HEK293T (cell line): ENCODE data around the gene FADS3.

Source experiments
- CTCF ChIA-PET: fragments of 350-600 bp; formaldehyde crosslinking; extraction: SDS; loops from one replicate; lab custom pipeline; 2021; ENCODE audit warnings: antibody characterized with exemption, inconsistent platforms; lab: Yijun Ruan, JAX
- POLR2A ChIA-PET: fragments of 350-600 bp; formaldehyde crosslinking; extraction: SDS; loops from one replicate; lab custom pipeline; 2020; ENCODE audit warnings: antibody characterized with exemption, inconsistent platforms; lab: Yijun Ruan, JAX
- DNase-seq: peaks from one replicate; pipeline ENCODE4 v3.0.0; 2012; ENCODE audit warnings: mixed read lengths; ENCODE audit errors: extremely low spot score
- ARNT ChIP-seq: fragments of 450-650 bp; IDR thresholded peaks from 2 replicates; pipeline ENCODE4 v1.6.1; 2017; ENCODE audit warnings: mild to moderate bottlenecking
- BHLHE40 ChIP-seq: fragments of 450-650 bp; IDR thresholded peaks from 2 replicates; pipeline ENCODE4 v1.6.1; 2016; ENCODE audit warnings: mild to moderate bottlenecking, moderate library complexity, borderline replicate concordance
- CTBP1 ChIP-seq: fragments of 450-650 bp; IDR thresholded peaks from 2 replicates; pipeline ENCODE4 v1.6.1; 2016; ENCODE audit warnings: borderline replicate concordance
- ELF4 ChIP-seq: fragments of 450-650 bp; IDR thresholded peaks from 2 replicates; pipeline ENCODE4 v1.6.1; 2017; ENCODE audit warnings: antibody characterized with exemption
- FOXA1 ChIP-seq: fragments of 450-650 bp; IDR thresholded peaks from 2 replicates; pipeline ENCODE4 v1.6.1; 2016; ENCODE audit warnings: mild to moderate bottlenecking
- FOXK2 ChIP-seq: fragments of 450-650 bp; IDR thresholded peaks from 2 replicates; pipeline ENCODE4 v1.6.1; 2016; ENCODE audit warnings: mild to moderate bottlenecking
- FOXM1 ChIP-seq: fragments of 450-650 bp; IDR thresholded peaks from 2 replicates; pipeline ENCODE4 v1.6.1; 2017; ENCODE audit warnings: mild to moderate bottlenecking, borderline replicate concordance
- HDGF ChIP-seq: fragments of 450-650 bp; IDR thresholded peaks from 2 replicates; pipeline ENCODE4 v1.6.1; 2017; ENCODE audit warnings: antibody characterized with exemption, borderline replicate concordance
- L3MBTL2 ChIP-seq: fragments of 450-650 bp; conservative IDR thresholded peaks from 2 replicates; pipeline ENCODE4 v1.6.1; 2016; ENCODE audit warnings: mild to moderate bottlenecking
- LEF1 ChIP-seq: fragments of 450-650 bp; IDR thresholded peaks from 2 replicates; pipeline ENCODE4 v1.6.1; 2017; ENCODE audit warnings: mild to moderate bottlenecking, borderline replicate concordance
- NFRKB ChIP-seq: fragments of 450-650 bp; IDR thresholded peaks from 2 replicates; pipeline ENCODE4 v1.6.1; 2016; ENCODE audit warnings: mild to moderate bottlenecking, moderate library complexity
- SP1 ChIP-seq: fragments of 450-650 bp; IDR thresholded peaks from 2 replicates; pipeline ENCODE4 v1.6.1; 2017
- SUZ12 ChIP-seq: fragments of 450-650 bp; IDR thresholded peaks from 2 replicates; pipeline ENCODE4 v1.6.1; 2016; ENCODE audit warnings: mild to moderate bottlenecking
- TARDBP ChIP-seq: fragments of 450-650 bp; IDR thresholded peaks from 2 replicates; pipeline ENCODE4 v1.6.1; 2016
- ZNF384 ChIP-seq: fragments of 450-650 bp; IDR thresholded peaks from 2 replicates; pipeline ENCODE4 v1.6.1; 2016
- TF ChIP-seq, protein P1 (sequence below): fragments of 450-650 bp; IDR thresholded peaks from 2 replicates; pipeline ENCODE4 v1.6.1; 2016

Gene FADS3

DNA sequence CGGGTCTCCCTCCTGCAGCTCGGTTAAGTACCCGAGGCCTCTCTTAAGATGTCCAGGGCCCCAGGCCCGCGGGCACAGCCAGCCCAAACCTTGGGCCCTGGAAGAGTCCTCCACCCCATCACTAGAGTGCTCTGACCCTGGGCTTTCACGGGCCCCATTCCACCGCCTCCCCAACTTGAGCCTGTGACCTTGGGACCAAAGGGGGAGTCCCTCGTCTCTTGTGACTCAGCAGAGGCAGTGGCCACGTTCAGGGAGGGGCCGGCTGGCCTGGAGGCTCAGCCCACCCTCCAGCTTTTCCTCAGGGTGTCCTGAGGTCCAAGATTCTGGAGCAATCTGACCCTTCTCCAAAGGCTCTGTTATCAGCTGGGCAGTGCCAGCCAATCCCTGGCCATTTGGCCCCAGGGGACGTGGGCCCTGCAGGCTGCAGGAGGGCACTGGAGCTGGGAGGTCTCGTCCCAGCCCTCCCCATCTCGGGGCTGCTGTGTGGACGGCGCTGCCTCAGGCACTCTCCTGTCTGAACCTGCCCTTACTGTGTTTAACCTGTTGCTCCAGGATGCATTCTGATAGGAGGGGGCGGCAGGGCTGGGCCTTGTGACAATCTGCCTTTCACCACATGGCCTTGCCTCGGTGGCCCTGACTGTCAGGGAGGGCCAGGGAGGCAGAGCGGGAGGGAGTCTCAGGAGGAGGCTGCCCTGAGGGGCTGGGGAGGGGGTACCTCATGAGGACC lies 25.0 kb downstream of the FADS3 start:
- POLR2A ChIA-PET: no interaction called here
- CTCF ChIA-PET: interaction anchor here (1.4 kb wide), 1 partner anchor 9 kb away, joined by 3 read pairs; no protein-coding TSS in a partner anchor

DNA sequence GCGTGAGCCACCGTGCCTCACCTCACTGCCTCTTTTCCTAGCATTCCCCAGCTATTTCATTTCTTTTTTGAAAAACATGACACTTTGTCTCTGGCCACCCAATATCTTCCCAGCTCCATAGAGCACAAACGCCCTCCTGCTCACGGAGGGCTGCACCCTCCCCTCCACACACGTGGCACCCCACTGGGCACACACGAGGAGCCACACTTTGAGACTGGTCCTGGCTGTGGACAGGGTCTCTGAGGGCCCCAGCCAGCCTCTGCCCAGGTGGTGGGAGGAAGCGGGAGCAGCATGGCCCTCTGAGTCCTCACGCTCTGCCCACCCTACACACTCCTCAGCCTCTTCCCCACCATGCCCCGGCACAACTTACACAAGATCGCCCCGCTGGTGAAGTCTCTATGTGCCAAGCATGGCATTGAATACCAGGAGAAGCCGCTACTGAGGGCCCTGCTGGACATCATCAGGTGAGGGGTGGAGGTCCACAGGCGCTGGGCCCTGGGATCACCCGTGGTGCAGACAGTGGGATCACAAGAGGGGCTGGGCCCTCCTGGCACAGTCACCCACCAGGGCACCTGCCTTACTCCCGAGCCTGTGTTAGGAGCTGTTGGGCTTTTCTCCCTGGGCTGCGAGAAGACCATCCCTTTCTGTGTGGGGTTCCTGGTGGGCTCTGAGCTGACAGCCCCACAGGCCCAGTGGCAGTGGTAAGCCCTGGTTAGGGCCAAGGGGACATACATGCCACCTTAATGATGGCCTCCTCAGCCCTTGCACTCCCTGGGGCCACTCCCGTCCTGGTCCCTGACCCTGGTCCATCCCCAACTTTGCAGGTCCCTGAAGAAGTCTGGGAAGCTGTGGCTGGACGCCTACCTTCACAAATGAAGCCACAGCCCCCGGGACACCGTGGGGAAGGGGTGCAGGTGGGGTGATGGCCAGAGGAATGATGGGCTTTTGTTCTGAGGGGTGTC lies 26.2 kb downstream of the FADS3 start:
- TF ChIP-seq L3MBTL2 (no peak), HDGF (no peak), TARDBP (no peak), SP1 (no peak), SUZ12 (no peak), FOXK2 (no peak), FOXM1 (no peak), ELF4 (no peak), BHLHE40 (no peak), CTBP1 (no peak), ZNF384 (no peak)
- TF ChIP-seq, protein P1, sequence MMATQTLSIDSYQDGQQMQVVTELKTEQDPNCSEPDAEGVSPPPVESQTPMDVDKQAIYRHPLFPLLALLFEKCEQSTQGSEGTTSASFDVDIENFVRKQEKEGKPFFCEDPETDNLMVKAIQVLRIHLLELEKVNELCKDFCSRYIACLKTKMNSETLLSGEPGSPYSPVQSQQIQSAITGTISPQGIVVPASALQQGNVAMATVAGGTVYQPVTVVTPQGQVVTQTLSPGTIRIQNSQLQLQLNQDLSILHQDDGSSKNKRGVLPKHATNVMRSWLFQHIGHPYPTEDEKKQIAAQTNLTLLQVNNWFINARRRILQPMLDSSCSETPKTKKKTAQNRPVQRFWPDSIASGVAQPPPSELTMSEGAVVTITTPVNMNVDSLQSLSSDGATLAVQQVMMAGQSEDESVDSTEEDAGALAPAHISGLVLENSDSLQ: no peak
- DNase-seq: no peak
- ChIA-PET POLR2A (no interaction called here), CTCF (no interaction called here)

More for the DNA sequence above, 25.0 kb downstream of the FADS3 start:
- TF ChIP-seq TARDBP (no peak), L3MBTL2 (no peak), ELF4 (no peak), BHLHE40 (no peak), SUZ12 (no peak), FOXA1 (no peak), ZNF384 (no peak), SP1 (no peak), FOXM1 (no peak), LEF1 (no peak), NFRKB (no peak), ARNT (no peak), CTBP1 (no peak), FOXK2 (no peak), HDGF (no peak)
- TF ChIP-seq, protein P1: no peak
- DNase-seq: no peak

DNA sequence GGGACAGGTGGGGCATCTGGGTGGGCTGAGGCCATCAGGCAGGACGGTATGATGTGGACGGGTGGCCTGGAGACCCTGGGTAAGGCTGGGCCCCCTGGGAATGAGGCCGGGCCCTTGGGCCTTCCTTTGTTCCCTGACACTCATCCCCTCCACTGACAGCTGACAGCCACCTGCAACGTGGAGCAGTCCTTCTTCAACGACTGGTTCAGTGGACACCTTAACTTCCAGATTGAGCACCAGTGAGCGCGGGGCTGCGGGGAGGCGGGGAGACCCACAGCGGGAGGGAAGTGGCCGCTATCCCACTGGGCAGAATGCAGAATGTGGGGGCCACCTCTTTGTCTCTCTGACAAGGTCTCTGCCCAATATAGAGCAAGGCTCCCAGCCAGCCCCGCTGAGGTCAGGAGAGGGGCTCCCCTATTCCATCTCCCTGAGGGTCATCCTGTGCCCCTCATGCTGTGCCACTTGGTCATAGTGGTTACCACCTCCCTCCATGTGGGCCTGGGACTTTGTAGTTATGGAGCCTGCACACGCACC lies 27.7 kb downstream of the FADS3 start:
- CTCF ChIA-PET: no interaction called here

DNA sequence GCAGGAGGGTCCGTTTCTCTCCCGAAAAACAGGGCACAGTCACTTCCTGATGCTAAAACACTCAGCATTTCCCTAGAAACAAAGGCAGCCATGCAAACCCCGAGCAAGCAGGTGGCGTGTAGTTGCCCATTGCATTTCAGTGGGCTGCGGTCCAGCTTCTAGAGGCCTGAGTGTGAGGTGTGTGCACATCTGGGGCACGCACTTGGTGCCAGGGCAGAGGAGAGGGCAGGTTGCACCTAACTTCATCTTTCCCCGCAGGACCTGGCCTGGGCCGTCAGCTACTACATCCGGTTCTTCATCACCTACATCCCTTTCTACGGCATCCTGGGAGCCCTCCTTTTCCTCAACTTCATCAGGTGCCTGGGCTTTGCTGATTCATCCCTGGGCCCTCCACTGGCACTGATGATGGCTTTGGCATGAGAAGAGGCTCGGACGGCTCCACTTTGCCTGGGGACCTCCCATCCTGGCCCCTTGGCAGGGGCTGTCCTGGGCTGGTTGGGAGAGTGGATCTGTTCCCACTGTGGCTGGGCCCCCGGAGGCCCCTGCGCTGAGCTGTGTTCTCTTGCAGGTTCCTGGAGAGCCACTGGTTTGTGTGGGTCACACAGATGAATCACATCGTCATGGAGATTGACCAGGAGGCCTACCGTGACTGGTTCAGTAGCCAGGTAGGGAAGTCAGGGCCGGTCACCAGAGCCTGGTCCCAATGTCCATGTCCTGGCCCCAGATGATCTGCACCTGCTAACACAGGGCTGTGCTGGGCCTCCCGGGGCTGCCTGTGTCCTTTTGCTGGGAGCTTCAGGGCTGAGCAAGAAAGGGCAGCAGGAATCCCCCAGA lies 28.4 kb downstream of the FADS3 start:
- CTCF ChIA-PET: no interaction called here
- POLR2A ChIA-PET: no interaction called here
- DNase-seq: no peak
- TF ChIP-seq ELF4 (no peak), SUZ12 (no peak), FOXM1 (no peak), FOXK2 (no peak), CTBP1 (no peak), SP1 (no peak), FOXA1 (no peak), L3MBTL2 (no peak), BHLHE40 (no peak), LEF1 (no peak), TARDBP (no peak), NFRKB (no peak), HDGF (no peak), ZNF384 (no peak), ARNT (no peak)
- TF ChIP-seq, protein P1: no peak

More for the DNA sequence above, 27.7 kb downstream of the FADS3 start:
- no peak for TF ChIP-seq ELF4
- no peak for TF ChIP-seq FOXK2
- TF ChIP-seq, protein P1: no peak
- no peak for TF ChIP-seq BHLHE40
- TF ChIP-seq LEF1: no peak
- TF ChIP-seq ZNF384: no peak
- no peak for TF ChIP-seq CTBP1
- TF ChIP-seq TARDBP: no peak
- no peak for TF ChIP-seq L3MBTL2
- POLR2A ChIA-PET: no interaction called here
- no peak for DNase-seq
